SK-N-SH (cell line): ENCODE data around the gene GPRASP3. TPM values are rescaled to one million over a fixed set of nuclear protein-coding genes. Genes with fewer than 3 reads are reported as not detected.

Source experiments
- ELF1 ChIP-seq: IDR thresholded peaks from 2 replicates; pipeline ENCODE4 v1.4.0; 2012
- FOXJ3 ChIP-seq: sonication (generic); formaldehyde crosslinking; IDR thresholded peaks from 2 replicates; pipeline ENCODE4 v1.5.1; 2020; ENCODE audit warnings: mild to moderate bottlenecking, missing genetic modification reagents
- JUND ChIP-seq: IDR thresholded peaks from 2 replicates; pipeline ENCODE4 v1.4.0; 2012
- NRF1 ChIP-seq: IDR thresholded peaks from 2 replicates; pipeline ENCODE4 v1.6.1; 2012; ENCODE audit warnings: low read depth, mild to moderate bottlenecking, low read length
- RFX5 ChIP-seq: IDR thresholded peaks from 2 replicates; pipeline ENCODE4 v1.6.1; 2012; ENCODE audit warnings: mild to moderate bottlenecking, improper control_type of control experiment, low read length
- SMC3 ChIP-seq: IDR thresholded peaks from 2 replicates; pipeline ENCODE4 v1.6.1; 2012; ENCODE audit warnings: low read depth, low read length, improper control_type of control experiment
- polyA plus RNA-seq, 3 experiments: library from polyadenylated mRNA; depleted of rRNA; stranded (reverse); fragments of >200 nt; gene quantifications; 2 replicates each; pipeline ENCODE4 v1.2.3, GENCODE V29; 2012
- TF ChIP-seq, protein P1 (sequence below): IDR thresholded peaks from 2 replicates; pipeline ENCODE4 v1.6.1; 2012; ENCODE audit warnings: mild to moderate bottlenecking, low read depth, low read length, moderate library complexity
- TF ChIP-seq, protein P2 (sequence below): fragments of 150-350 bp; IDR thresholded peaks from 2 replicates; pipeline ENCODE4 v1.6.1; 2017; ENCODE audit warnings: antibody characterized with exemption, low read length, low read depth, borderline replicate concordance
- TF ChIP-seq, protein P3 (sequence below): IDR thresholded peaks from 2 replicates; pipeline ENCODE4; 2012
- TF ChIP-seq, protein P4 (sequence below): fragments of 150-350 bp; IDR thresholded peaks from 2 replicates; pipeline ENCODE4 v1.6.1; 2016; ENCODE audit warnings: mild to moderate bottlenecking, low read depth, low read length
- TF ChIP-seq, protein P5 (sequence below): IDR thresholded peaks from 2 replicates; pipeline ENCODE4 v1.4.0; 2012; ENCODE audit warnings: low read depth, borderline replicate concordance
- TF ChIP-seq, protein P6 (sequence below): IDR thresholded peaks from 2 replicates; pipeline ENCODE4 v1.4.0; 2012; ENCODE audit warnings: low read depth, borderline replicate concordance

Gene GPRASP3
- polyA plus RNA-seq, 1 of the 3 experiments (the other 2 are of a cell fraction) = 2.5 TPM

DNA sequence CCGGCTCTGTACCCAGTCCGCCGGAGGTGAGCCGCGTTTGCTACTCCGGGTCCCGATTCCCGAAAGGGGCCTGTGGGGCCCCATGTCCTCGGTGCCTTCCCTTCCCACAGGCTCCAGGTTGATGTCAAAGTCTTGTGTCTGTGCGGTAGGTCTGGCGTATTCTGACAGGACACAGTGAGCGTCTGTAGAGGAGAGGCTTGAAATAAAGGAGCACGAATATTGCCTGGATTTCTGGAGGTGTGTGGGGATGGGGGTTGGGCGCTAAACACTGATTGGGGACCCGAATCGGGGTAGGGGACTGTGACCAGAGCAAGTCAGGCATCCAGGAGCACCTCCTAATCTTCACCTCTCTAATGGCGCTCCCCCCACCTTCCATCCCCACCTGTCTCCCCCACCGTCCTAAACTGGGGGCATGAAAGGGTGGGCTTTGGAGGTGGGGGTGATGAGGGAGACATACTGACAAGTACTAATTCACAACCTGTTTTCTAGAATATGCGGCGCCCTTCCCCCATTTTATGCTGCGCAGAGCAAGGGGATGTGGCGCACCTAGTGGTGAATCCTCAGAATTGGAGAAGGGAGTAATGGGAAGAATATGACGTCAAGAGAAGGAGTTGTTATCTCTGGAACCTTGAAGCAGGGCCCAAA lies 7.4 kb upstream of the GPRASP3 start (continued):
- TF ChIP-seq, protein P1, sequence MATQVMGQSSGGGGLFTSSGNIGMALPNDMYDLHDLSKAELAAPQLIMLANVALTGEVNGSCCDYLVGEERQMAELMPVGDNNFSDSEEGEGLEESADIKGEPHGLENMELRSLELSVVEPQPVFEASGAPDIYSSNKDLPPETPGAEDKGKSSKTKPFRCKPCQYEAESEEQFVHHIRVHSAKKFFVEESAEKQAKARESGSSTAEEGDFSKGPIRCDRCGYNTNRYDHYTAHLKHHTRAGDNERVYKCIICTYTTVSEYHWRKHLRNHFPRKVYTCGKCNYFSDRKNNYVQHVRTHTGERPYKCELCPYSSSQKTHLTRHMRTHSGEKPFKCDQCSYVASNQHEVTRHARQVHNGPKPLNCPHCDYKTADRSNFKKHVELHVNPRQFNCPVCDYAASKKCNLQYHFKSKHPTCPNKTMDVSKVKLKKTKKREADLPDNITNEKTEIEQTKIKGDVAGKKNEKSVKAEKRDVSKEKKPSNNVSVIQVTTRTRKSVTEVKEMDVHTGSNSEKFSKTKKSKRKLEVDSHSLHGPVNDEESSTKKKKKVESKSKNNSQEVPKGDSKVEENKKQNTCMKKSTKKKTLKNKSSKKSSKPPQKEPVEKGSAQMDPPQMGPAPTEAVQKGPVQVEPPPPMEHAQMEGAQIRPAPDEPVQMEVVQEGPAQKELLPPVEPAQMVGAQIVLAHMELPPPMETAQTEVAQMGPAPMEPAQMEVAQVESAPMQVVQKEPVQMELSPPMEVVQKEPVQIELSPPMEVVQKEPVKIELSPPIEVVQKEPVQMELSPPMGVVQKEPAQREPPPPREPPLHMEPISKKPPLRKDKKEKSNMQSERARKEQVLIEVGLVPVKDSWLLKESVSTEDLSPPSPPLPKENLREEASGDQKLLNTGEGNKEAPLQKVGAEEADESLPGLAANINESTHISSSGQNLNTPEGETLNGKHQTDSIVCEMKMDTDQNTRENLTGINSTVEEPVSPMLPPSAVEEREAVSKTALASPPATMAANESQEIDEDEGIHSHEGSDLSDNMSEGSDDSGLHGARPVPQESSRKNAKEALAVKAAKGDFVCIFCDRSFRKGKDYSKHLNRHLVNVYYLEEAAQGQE = no peak
- TF ChIP-seq, protein P2, sequence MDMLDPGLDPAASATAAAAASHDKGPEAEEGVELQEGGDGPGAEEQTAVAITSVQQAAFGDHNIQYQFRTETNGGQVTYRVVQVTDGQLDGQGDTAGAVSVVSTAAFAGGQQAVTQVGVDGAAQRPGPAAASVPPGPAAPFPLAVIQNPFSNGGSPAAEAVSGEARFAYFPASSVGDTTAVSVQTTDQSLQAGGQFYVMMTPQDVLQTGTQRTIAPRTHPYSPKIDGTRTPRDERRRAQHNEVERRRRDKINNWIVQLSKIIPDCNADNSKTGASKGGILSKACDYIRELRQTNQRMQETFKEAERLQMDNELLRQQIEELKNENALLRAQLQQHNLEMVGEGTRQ = no peak
- TF ChIP-seq, protein P3, sequence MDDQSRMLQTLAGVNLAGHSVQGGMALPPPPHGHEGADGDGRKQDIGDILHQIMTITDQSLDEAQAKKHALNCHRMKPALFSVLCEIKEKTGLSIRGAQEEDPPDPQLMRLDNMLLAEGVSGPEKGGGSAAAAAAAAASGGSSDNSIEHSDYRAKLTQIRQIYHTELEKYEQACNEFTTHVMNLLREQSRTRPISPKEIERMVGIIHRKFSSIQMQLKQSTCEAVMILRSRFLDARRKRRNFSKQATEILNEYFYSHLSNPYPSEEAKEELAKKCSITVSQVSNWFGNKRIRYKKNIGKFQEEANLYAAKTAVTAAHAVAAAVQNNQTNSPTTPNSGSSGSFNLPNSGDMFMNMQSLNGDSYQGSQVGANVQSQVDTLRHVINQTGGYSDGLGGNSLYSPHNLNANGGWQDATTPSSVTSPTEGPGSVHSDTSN = no peak
- TF ChIP-seq NRF1 = no peak
- TF ChIP-seq, protein P4, sequence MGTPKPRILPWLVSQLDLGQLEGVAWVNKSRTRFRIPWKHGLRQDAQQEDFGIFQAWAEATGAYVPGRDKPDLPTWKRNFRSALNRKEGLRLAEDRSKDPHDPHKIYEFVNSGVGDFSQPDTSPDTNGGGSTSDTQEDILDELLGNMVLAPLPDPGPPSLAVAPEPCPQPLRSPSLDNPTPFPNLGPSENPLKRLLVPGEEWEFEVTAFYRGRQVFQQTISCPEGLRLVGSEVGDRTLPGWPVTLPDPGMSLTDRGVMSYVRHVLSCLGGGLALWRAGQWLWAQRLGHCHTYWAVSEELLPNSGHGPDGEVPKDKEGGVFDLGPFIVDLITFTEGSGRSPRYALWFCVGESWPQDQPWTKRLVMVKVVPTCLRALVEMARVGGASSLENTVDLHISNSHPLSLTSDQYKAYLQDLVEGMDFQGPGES = no peak
- TF ChIP-seq, protein P5, sequence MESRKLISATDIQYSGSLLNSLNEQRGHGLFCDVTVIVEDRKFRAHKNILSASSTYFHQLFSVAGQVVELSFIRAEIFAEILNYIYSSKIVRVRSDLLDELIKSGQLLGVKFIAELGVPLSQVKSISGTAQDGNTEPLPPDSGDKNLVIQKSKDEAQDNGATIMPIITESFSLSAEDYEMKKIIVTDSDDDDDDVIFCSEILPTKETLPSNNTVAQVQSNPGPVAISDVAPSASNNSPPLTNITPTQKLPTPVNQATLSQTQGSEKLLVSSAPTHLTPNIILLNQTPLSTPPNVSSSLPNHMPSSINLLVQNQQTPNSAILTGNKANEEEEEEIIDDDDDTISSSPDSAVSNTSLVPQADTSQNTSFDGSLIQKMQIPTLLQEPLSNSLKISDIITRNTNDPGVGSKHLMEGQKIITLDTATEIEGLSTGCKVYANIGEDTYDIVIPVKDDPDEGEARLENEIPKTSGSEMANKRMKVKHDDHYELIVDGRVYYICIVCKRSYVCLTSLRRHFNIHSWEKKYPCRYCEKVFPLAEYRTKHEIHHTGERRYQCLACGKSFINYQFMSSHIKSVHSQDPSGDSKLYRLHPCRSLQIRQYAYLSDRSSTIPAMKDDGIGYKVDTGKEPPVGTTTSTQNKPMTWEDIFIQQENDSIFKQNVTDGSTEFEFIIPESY = no peak
- no peak for TF ChIP-seq ELF1
- TF ChIP-seq SMC3 = no peak
- no peak for TF ChIP-seq FOXJ3
- TF ChIP-seq JUND = no peak
- no peak for TF ChIP-seq RFX5
- TF ChIP-seq, protein P6, sequence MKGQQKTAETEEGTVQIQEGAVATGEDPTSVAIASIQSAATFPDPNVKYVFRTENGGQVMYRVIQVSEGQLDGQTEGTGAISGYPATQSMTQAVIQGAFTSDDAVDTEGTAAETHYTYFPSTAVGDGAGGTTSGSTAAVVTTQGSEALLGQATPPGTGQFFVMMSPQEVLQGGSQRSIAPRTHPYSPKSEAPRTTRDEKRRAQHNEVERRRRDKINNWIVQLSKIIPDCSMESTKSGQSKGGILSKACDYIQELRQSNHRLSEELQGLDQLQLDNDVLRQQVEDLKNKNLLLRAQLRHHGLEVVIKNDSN = no peak
- TF ChIP-seq, all 33 proteins: peak for 4
